GM21390 (cell line): ENCODE measurements around the gene RTN4R.

Experiments used
- ATAC-seq: cut with Tn5 transposase; IDR thresholded peaks from one replicate; pipeline ENCODE4 v1.9.1; 2021; ENCODE audit not compliant: unreplicated experiment

RTN4R gene

GRCh38 chr22:20231514-20232236, 36.4 kb downstream of the RTN4R start:
- ATAC-seq = no peak

DNA sequence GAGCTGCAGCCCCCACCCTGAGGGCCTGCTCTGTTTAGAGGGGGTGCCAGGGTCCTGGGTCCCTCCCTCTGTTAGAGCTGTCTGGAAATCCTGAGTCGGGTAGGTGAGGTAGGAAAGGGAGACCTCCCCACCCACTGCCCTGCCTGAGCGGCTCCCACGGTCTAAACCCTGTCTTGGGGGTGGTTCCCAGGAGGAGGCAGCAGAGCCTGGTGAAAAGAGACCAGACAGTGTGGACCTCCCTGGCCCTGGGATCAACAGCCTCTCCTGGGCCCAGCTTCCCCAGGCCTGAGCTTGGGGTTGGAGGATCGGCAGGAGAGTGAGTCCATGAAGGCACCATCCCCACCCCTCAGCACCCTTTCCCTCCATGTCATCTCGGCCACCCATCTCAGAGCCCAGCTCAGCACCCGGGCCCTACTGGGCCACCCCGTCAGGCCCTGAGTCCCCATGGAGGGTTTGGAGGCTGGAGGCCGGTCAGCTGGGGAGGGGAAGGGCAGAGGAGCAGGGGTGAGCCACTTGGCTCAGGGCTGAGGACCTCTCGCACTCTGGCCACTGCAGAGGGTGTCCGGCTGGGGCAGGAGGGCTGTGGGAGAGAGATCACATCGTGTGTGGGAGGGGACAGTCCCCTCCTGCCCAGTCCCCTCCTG, 37.2 kb downstream of the RTN4R start:
- ATAC-seq = no peak

DNA sequence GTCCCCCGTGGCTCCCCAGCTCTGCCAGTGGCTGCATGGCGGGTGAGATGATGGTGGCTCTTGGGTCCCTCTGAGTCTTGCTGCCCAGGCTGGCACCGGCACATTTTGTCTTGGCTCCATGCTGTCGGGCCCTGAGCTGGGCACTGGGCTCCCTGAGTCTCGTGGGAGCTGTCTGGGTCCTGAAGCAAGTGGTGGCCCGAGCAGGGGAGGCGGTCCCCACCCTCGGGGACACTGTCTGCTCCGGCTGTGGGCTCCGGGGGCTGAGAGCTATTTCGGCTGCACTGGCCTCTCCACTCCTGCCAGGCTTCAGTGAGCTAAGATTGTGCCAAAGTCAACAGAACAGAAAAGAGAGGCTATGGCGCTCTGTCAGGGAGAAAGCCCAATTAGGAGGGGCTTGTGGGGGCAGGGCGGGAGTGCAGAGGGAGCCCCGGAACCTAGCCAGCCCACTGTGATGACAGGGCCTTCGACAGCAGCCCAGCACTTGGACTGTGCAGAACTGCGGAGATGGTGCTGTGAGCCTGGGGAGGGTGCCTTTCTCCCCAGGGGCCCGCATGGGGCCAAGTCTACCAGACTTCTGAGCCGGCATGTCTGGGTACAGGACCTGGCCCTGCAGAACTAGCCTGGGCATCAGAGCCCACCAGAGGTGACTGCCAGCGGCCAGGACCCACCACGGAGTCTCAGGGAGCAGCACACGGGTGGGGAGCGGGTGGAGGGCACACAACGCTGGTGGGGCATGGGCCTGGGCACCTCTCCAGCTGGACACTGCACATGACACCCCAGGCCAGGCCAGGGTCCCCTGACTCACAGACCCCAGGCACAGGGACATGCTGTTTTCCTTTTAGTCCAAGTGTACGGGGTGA, 38.0 kb downstream of the RTN4R start:
- no peak for ATAC-seq

DNA sequence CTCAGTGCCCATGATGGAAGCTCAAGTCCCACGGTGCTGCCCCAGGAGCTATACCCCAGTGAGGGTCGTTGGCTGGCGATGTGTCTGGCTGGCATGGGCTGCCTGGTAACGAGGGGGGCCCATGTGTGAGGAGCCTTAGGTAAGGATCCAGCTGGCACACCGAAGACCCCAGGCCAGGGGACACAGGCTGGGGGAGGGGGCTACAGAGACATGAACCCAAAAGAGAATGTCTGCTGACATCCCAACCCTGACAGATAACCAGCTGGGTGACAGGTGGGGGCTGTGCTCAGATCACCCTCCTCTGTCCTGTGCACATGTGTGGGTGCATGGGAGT, 39.2 kb downstream of the RTN4R start:
- no peak for ATAC-seq

GRCh38 chr22:20228055-20228938, 39.8 kb downstream of the RTN4R start:
- no peak for ATAC-seq

DNA sequence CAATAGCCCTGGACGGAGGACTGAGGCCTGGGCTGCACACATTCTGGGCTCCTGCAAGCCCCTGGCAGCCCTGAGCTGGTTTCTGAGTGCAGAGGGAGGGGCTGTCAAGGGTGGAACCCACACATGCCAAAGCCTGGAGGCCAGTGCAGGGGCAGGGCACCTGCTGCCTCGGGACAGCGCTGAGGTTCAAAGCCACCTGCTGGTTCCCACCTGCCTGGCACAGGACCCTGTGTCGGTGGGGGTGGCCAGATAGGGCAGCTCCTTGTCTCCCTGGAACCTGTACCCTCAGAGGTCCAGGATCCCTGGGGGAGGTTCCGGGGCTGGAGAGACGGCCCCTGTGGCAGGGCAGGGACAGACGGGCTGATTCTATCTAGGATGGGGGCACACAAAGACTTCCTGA, 40.8 kb downstream of the RTN4R start:
- ATAC-seq = no peak

- ATAC-seq = no peak
Measured at GRCh38 chr22:20226760-20227350, 41.3 kb downstream of the RTN4R start.

GRCh38 chr22:20226077-20226716, 41.9 kb downstream of the RTN4R start:
- no peak for ATAC-seq

- ATAC-seq = no peak
Measured at GRCh38 chr22:20225693-20225966, 42.5 kb downstream of the RTN4R start.

DNA sequence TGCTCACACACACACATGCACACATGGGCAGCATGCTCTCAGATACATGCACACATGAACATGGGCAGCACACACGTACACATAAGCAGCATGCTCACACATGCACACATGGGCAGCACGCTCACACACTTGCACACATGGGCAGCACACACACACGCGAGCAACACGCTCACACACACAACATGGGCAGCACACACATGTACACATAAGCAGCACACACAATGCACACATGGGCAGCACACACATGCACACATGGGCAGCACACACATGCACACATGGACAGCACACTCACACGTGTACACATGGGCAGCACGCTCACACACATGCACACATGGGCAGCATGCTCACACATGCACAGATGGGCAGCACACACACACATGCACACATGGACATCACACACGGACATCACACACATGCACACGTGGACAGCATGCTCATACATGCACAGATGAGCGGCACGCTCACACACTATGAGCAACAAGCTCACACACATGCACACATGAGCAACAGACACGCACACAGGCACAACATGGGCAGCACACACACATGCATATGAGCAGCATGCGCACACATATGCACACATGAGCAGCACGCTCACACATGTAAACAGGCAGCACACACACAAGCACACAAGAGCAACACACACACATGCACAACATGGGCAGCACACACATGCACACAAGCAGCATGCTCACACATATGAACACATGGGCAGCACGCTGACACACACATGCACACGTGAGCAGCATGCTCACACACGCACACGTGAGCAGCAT, 43.0 kb downstream of the RTN4R start:
- ATAC-seq = no peak

- ATAC-seq = no peak
Measured at GRCh38 chr22:20224256-20224626, 43.9 kb downstream of the RTN4R start.

GRCh38 chr22:20223421-20224255, 44.5 kb downstream of the RTN4R start:
- no peak for ATAC-seq

DNA sequence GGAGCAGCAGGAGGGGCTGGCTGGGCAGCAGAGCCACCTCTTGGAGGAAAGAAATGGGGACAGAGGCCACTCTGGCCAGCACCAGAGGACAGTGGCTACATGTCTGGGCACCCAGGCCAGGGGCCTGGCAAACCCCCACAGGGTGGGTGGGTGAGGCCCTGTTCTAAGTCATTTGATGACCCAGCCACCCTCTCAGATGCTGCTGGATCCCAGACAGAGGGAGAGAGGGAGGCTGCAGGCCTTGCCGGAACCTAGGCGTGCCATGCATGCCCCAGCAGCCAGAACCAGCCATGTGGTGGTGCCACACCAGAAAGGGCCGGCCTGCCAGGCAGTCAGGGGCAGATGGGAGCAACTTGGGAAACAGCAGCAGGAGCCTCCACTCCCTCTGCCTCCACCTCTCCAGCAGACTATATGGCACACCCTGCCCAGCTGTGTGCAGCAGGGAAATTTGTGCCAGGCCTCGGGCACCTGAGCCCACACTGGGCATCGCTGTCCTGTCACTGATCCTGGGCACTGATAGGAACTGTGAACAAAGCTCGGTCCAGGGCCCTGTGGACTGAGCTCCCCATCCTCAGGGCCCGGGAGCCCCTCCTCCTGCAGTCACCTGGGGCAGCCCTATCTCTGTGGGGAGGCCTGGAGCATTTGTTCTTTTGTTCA, 45.2 kb downstream of the RTN4R start:
- no peak for ATAC-seq

DNA sequence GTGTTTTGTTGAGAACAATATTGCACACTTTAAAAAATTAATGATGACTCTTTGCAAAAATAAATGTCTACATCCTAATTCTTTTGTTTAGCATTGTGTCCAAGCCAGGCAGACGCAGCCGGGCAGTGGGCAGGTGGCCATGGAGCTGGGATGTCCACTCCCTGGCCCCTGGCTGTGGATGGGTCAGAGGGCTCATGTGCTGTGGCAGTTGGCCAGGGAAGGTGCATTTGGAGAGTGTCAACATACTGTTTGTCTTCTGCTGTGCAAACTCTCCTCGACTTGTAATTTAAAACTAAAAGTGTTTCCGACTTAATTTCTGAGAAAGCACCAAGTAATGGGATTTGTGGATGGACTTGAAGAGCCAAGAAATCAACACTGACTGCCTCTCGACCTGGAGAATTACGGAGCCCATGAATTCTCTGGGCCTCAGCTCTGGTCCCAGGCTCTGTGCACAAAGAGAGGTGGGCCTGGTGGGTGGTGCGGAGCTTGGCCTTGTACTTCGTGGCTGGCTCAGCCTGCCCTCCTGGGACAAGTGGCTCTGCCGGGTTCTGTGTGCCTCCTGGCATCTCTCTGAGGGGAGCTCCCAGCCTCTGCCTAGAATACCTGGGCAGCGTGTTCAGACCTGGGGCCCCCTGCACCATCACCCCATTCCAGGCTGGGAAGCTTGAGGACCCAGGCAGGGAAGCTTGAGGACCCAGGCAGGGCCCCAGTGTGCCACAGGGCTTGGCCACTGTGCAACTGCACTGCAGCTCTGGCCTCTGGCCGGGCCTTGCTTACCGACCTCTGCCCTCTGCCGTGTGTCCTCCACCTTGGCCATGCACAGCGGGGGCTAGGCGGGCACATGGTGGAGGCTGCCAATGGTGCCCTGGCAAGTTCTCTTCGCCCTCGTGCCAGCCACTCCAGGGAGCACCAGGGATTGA, 46.4 kb downstream of the RTN4R start:
- no peak for ATAC-seq

GRCh38 chr22:20220629-20221026, 47.5 kb downstream of the RTN4R start:
- ATAC-seq = no peak

- no peak for ATAC-seq
Measured at GRCh38 chr22:20219667-20220628, 48.2 kb downstream of the RTN4R start.
